ENCODE data around the gene CCDC110.

Gene CCDC110

GRCh38 chr4:185424905-185425646 lies 46.5 kb downstream of the CCDC110 start:
- in situ Hi-C loops (cut with MboI; ENCODE audit: low sequenced_read_pairs), result no loop called here

GRCh38 chr4:185421366-185422124 lies 50.0 kb downstream of the CCDC110 start:
- in situ Hi-C loops (cut with MboI; ENCODE audit: low sequenced_read_pairs), result no loop called here

- in situ Hi-C loops (cut with MboI; ENCODE audit: low sequenced_read_pairs), result no loop called here
Measured at GRCh38 chr4:185416955-185417354, 54.6 kb downstream of the CCDC110 start.

GRCh38 chr4:185412412-185412811 lies 59.1 kb downstream of the CCDC110 start:
- in situ Hi-C loops (cut with MboI; ENCODE audit: low sequenced_read_pairs), result no loop called here

- in situ Hi-C loops (cut with MboI; ENCODE audit: low sequenced_read_pairs), result no loop called here
Measured at GRCh38 chr4:185411849-185412248, 59.7 kb downstream of the CCDC110 start.

- in situ Hi-C loops (cut with MboI; ENCODE audit: low sequenced_read_pairs), result no loop called here
Measured at GRCh38 chr4:185408432-185408831, 63.1 kb downstream of the CCDC110 start.

- in situ Hi-C loops (cut with MboI; ENCODE audit: low sequenced_read_pairs), result no loop called here
Measured at GRCh38 chr4:185405296-185405999, 66.1 kb downstream of the CCDC110 start.

- in situ Hi-C loops (cut with MboI; ENCODE audit: low sequenced_read_pairs), result no loop called here
Measured at GRCh38 chr4:185404031-185404430, 67.5 kb downstream of the CCDC110 start.

GRCh38 chr4:185399466-185399865 lies 72.1 kb downstream of the CCDC110 start:
- in situ Hi-C loops (cut with MboI; ENCODE audit: low sequenced_read_pairs), result no loop called here

- in situ Hi-C loops (cut with MboI; ENCODE audit: low sequenced_read_pairs), result no loop called here
Measured at GRCh38 chr4:185398618-185399017, 72.9 kb downstream of the CCDC110 start.

- in situ Hi-C loops (cut with MboI; ENCODE audit: low sequenced_read_pairs), result no loop called here
Measured at GRCh38 chr4:185396724-185397385, 74.7 kb downstream of the CCDC110 start, which contains the start of gene ANKRD37. TSS of gene ANKRD37 (plus strand) at chr4:185396841. CDS start at chr4:185396924, 83 bp downstream.

GRCh38 chr4:185395956-185396723 lies 75.4 kb downstream of the CCDC110 start:
- in situ Hi-C loops (cut with MboI; ENCODE audit: low sequenced_read_pairs), result no loop called here

GRCh38 chr4:185395238-185395955 lies 76.1 kb downstream of the CCDC110 start, which contains the start of gene LRP2BP:
TSS of gene LRP2BP (minus strand) at chr4:185395924. CDS start at chr4:185378186, 17,738 bp downstream.
- in situ Hi-C loops (cut with MboI; ENCODE audit: low sequenced_read_pairs), result no loop called here
